Psoas muscle (tissue), 8 donors: ENCODE measurements around the gene ABCC8. TPM values are rescaled to one million over a fixed set of nuclear protein-coding genes. Genes with fewer than 3 reads are reported as not detected.

Experiments used
- ATAC-seq, 4 donors: fragments of 200-7000 bp; cut with Tn5 transposase; one replicate each; pipeline ENCODE4 v1.9.1; 2020; ENCODE audit warnings: moderate library complexity in 3 of 4, mild to moderate bottlenecking in 2 of 4
- DNase-seq, 2 donors: peaks; one replicate each; pipeline ENCODE4 v3.0.0-alpha.2; 2020
- H3K27ac ChIP-seq: fragments of 200-600 bp; one replicate; pipeline ENCODE4 v1.8.0; 2022
- H3K27me3 ChIP-seq, 3 donors: fragments of 200-600 bp in 1 of 3; one replicate each; pipeline versions ENCODE4 v1.6.1 to v1.8.0; 2013 to 2022; ENCODE audit warnings: low read length in 2 of 3, mild to moderate bottlenecking in 2 of 3, moderate library complexity in 1 of 3; ENCODE audit not compliant: insufficient read depth in 3 of 3
- H3K36me3 ChIP-seq, 2 donors: fragments of 200-600 bp in 1 of 2; one replicate each; pipeline versions ENCODE4 v1.6.1 to v1.8.0; 2013 to 2022; ENCODE audit warnings: low read depth in 1 of 2, mild to moderate bottlenecking in 1 of 2, moderate library complexity in 1 of 2; ENCODE audit not compliant: insufficient read depth in 1 of 2
- H3K4me1 ChIP-seq: fragments of 200-600 bp; one replicate; pipeline ENCODE4 v1.8.0; 2022
- H3K4me3 ChIP-seq: fragments of 200-600 bp; one replicate; pipeline ENCODE4 v1.8.0; 2022; ENCODE audit warnings: mild to moderate bottlenecking
- H3K9me3 ChIP-seq: fragments of 200-600 bp; one replicate; pipeline ENCODE4 v1.8.0; 2022
- CTCF ChIP-seq: fragments of 200-600 bp; IDR thresholded peaks from one replicate; pipeline ENCODE4 v1.8.0; 2022; ENCODE audit warnings: antibody characterized with exemption
- WGBS, 3 donors: extraction: QIAGEN DNeasy Blood & Tissue Kit; methylation state at CpG; one replicate each; pipeline versions ENCODE4 v1.1.6 to v1.1.7; 2013; 5-methylcytosine and 5-hydroxymethylcytosine counted together
- intact Hi-C, 2 donors: fragments of 100-400 bp; cut with DNase I; formaldehyde crosslinking; loops; one replicate each; pipeline versions ENCODE4 v1.11.0 to v1.14.2; 2022
- polyA plus RNA-seq, 3 donors: library from polyadenylated mRNA; stranded (reverse); fragments of 200-250 nt; gene quantifications; one replicate each; pipeline ENCODE4 v1.2.3, GENCODE V29; 2013
- total RNA-seq, 4 donors: library from RNA; stranded (reverse); fragmentation: NEBNext Ultra II Directional in 2 of 4; extraction: Animal tissue kit (Norgen Biotek cat#: 25700) in 2 of 4; gene quantifications; one replicate each; pipeline versions ENCODE4 v1.2.1 to v1.2.4, GENCODE V29; 2021 to 2023
- donor health status: healthy with polysubstance abuse.
- donor health status: DM: no; HTN: no; CAD: no; lungs with moderate emphysema.
- donor health status: Bipolar disorder and iron deficiency.
- donor health status: healthy.
- donor health status: DM: yes; HTN: yes; CAD: no.
- donor health status: DM: no; HTN: no; CAD: no.
- donor health status: DM: no; HTN: no; CAD: no.
- donor health status: DM: yes; HTN: yes; CAD: no.

ABCC8 gene
- total and polyA plus RNA-seq, 7 donors: 0.26 to 3.5 (median 0.75) TPM

- no peaks in the 10 kb centered on the region for H3K4me1 ChIP-seq
- no peaks in the 10 kb centered on the region for H3K36me3 ChIP-seq
- H3K9me3 ChIP-seq: no peaks in the 10 kb centered on the region
- no peak overlapping the region for H3K4me3 ChIP-seq
- H3K27ac ChIP-seq: no peak overlapping the region
- intact Hi-C loops: no loop called here
- WGBS, 3 donors: 25 to 53% (median 30%) methylated on average over 5 of the region's 5 CpGs
- ATAC-seq (no peak), DNase-seq (no peak)
- no peak for TF ChIP-seq CTCF
- no peaks in the 10 kb centered on the region for H3K27me3 ChIP-seq
Measured at GRCh38 chr11:17489751-17490150, 13.1 kb upstream of the ABCC8 start.

GRCh38 chr11:17488563-17488962, 11.9 kb upstream of the ABCC8 start:
- ATAC-seq: no peak
- H3K9me3 ChIP-seq: no peaks in the 10 kb centered on the region
- DNase-seq: no peak
- no peaks in the 10 kb centered on the region for H3K27me3 ChIP-seq
- 67 to 91% (median 91%) methylated on average over 1 of the region's 1 CpG for WGBS, 3 donors
- no peak overlapping the region for H3K4me3 ChIP-seq
- no peaks in the 10 kb centered on the region for H3K4me1 ChIP-seq
- TF ChIP-seq CTCF: no peak
- no peaks in the 10 kb centered on the region for H3K36me3 ChIP-seq
- H3K27ac ChIP-seq: no peak overlapping the region
- intact Hi-C loops: no loop called here

GRCh38 chr11:17486646-17487045, 10.0 kb upstream of the ABCC8 start:
- WGBS, 3 donors: 91 to 92% (median 92%) methylated on average over 5 of the region's 5 CpGs
- Histone ChIP-seq H3K9me3 (no peaks in the 10 kb centered on the region), H3K27me3 (no peaks in the 10 kb centered on the region), H3K27ac (no peak overlapping the region), H3K4me3 (no peak overlapping the region), H3K36me3 (no peaks in the 10 kb centered on the region), H3K4me1 (no peaks in the 10 kb centered on the region)
- intact Hi-C loops: no loop called here
- ATAC-seq (no peak), DNase-seq (no peak)
- TF ChIP-seq CTCF: no peak

GRCh38 chr11:17483505-17483904, 6.9 kb upstream of the ABCC8 start:
- ATAC-seq: no peak
- H3K9me3 ChIP-seq: no peaks in the 10 kb centered on the region
- WGBS, 3 donors: 73 to 88% (median 80%) methylated on average over 2 of the region's 2 CpGs
- TF ChIP-seq CTCF: no peak
- H3K36me3 ChIP-seq: no peaks in the 10 kb centered on the region
- H3K27me3 ChIP-seq: no peaks in the 10 kb centered on the region
- DNase-seq: no peak
- intact Hi-C loops: no loop called here
- H3K27ac ChIP-seq: no peak overlapping the region
- no peak overlapping the region for H3K4me3 ChIP-seq
- no peaks in the 10 kb centered on the region for H3K4me1 ChIP-seq

GRCh38 chr11:17481905-17482304, 5.3 kb upstream of the ABCC8 start:
- no peak for TF ChIP-seq CTCF

More at GRCh38 chr11:17481905-17482304, 5.3 kb upstream of the ABCC8 start:
- intact Hi-C loops: no loop called here
- WGBS, 3 donors: 53 to 66% (median 57%) methylated on average over 5 of the region's 5 CpGs
- Histone ChIP-seq H3K4me1 (no peaks in the 10 kb centered on the region), H3K9me3 (no peaks in the 10 kb centered on the region), H3K36me3 (no peaks in the 10 kb centered on the region), H3K4me3 (no peak overlapping the region), H3K27me3 (peaks cover 0 to 13% (median 2%) of the 10 kb centered on the region in 3 donors), H3K27ac (no peak overlapping the region)
- ATAC-seq: no peak
- no peak for DNase-seq
